ENCODE data around the gene KIFC1.
"Not testable (repeated sequence)": the region's sequence is repeated elsewhere in the genome, so short reads cannot be mapped to it uniquely, and the experiment has no call there.

Gene KIFC1

DNA sequence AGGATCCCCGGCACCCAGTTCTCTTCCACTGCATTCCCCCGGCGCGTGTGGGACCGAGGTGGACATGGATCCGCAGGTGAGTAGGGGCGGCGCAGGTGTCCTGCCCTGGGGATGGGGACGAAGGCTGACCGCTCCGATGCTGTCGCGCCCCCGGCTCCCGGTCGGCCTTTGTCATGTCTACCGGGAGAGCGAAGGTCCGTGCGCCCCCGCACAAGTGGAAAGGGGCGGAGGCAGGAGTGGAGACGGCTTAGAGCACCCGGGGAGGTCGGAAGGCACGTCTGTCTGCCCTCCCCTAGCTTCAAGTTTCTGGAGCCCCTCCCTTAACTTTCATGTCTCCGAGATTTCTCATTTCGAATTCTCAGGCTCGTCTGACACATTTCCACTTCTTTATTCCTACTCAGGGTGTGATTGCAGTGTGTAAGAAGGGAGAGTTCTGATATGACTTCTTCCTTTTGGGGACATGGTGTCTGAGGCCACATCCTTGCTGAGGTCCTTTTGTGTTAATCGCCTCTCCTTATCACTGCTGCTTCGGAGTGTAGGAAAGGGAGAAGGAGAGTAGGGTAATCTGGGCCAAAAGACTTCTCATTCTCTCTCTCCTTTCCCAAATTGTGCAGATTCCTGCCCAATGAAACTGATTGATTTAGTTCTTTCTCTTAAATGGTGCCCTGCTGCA is 435 bp downstream of the KIFC1 start:
- TF ChIP-seq, protein P1, sequence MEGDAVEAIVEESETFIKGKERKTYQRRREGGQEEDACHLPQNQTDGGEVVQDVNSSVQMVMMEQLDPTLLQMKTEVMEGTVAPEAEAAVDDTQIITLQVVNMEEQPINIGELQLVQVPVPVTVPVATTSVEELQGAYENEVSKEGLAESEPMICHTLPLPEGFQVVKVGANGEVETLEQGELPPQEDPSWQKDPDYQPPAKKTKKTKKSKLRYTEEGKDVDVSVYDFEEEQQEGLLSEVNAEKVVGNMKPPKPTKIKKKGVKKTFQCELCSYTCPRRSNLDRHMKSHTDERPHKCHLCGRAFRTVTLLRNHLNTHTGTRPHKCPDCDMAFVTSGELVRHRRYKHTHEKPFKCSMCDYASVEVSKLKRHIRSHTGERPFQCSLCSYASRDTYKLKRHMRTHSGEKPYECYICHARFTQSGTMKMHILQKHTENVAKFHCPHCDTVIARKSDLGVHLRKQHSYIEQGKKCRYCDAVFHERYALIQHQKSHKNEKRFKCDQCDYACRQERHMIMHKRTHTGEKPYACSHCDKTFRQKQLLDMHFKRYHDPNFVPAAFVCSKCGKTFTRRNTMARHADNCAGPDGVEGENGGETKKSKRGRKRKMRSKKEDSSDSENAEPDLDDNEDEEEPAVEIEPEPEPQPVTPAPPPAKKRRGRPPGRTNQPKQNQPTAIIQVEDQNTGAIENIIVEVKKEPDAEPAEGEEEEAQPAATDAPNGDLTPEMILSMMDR (conservative IDR thresholded peaks at IDR 0.05) = no peak
- no peak for TF ChIP-seq ZFX (IDR thresholded peaks at IDR 0.05)
- peak overlapping the region; percentile 98 for H3K27ac ChIP-seq

DNA sequence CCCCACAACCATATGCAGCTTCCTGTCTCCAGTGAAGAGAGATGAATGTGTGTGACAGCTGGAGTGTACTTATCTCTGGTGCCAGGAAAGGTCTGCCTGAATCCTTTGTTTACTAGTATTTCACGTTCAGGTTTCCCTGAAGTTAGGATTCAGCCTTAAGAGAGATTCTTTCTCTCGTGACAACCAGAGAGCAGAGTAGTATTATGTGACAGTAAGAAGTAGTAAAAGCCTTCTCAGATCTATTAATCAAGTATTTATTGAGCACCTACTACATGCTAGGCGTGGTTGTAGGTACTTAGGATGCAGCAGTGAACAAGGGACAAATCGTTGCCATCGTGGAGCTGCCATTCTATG is 949 bp downstream of the KIFC1 start:
- H3K27ac ChIP-seq = peak overlapping the region; percentile 98
- TF ChIP-seq, protein P1 (conservative IDR thresholded peaks at IDR 0.05) = no peak
- TF ChIP-seq ZFX (IDR thresholded peaks at IDR 0.05) = no peak

DNA sequence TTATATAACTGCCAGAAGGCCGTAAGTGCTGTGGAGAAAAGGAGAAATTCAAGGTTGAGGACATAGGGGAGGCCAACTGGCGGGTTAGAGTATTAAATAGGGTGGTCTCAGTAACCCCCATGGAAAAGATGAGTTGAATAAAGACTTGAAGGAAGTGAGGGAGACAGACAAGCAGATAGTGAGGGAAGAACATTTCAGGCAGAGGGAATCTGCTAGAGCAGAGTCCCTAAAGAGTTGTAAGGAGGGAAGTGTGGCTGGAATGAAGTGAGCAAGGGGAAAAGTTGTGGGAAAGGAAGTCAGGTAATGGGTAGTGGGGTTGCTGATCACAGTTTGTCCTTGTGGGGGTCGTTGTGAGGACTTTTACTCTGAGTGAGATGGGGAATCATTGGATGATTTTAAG is 1.4 kb downstream of the KIFC1 start:
- peak overlapping the region; percentile 98 for H3K27ac ChIP-seq
- TF ChIP-seq, protein P1 (conservative IDR thresholded peaks at IDR 0.05) = no peak
- no peak for TF ChIP-seq ZFX (IDR thresholded peaks at IDR 0.05)

DNA sequence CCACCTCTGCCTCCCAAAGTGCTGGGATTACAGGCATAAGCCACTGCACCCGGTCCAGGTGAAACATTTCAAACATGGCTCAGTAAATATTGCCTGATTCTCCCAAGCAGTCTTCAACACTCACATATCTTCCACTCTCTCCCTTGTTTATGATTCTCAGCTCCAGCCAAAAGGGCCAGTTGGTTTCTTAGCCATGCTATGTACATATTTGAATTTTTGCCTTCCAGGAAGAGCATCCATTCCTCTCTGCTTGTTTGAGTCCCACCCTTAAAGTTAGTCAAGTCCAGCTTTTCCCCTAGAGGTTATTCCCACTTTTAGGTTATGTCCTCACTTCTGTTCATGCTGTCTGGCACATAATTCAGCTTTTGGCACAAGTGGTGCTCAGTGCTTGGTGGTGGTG is 5.9 kb downstream of the KIFC1 start:
- TF ChIP-seq ZFX (IDR thresholded peaks at IDR 0.05) = no peak
- TF ChIP-seq, protein P1 (conservative IDR thresholded peaks at IDR 0.05) = no peak
- no peak overlapping the region for H3K27ac ChIP-seq

DNA sequence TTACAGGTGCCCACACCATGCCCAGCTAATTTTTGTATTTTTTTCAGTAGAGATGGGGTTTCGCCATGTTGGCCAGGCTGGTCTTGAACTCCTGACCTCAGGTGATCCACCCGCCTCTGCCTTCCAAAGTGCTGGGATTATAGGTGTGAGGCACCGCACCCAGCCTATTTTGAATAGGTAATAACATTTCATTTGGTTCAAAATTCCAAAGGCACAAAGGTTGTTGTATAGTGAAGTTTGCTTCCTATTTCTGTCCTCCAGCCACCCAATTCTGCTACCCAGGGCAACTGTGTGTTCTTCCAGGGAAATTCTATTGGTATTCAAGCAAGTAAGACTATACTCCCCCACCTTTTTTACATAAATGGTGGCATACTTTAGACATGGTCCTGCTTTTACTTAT is 7.0 kb downstream of the KIFC1 start:
- not testable (repeated sequence) for H3K27ac ChIP-seq

DNA sequence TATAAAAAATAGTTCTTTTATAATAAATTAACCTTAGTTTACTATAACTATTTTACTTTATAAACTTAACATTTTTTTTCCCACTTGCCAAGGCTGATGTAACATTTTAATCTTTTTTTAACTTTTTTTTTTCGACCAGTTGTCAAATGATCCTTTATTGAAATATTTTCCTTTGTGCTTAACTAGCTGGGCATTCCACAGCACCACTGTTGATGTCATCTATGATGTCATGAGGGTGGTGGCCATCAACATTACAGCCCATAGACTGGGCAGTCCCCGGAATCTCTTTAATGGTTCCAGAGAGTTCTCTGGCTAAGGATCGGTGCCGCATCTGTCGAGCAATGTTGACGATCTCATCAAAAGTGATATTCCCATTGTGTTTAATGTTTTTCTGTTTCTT is 8.3 kb downstream of the KIFC1 start:
- H3K27ac ChIP-seq = not testable (repeated sequence)

DNA sequence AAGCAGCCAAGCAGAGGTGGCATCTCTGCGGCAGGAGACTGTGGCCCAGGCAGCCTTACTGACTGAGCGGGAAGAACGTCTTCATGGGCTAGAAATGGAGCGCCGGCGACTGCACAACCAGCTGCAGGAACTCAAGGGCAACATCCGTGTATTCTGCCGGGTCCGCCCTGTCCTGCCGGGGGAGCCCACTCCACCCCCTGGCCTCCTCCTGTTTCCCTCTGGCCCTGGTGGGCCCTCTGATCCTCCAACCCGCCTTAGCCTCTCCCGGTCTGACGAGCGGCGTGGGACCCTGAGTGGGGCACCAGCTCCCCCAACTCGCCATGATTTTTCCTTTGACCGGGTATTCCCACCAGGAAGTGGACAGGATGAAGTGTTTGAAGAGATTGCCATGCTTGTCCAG is 13.3 kb downstream of the KIFC1 start:
- H3K27ac ChIP-seq = no peak overlapping the region
- TF ChIP-seq ZFX (IDR thresholded peaks at IDR 0.05) = no peak
- TF ChIP-seq, protein P1 (conservative IDR thresholded peaks at IDR 0.05) = no peak

DNA sequence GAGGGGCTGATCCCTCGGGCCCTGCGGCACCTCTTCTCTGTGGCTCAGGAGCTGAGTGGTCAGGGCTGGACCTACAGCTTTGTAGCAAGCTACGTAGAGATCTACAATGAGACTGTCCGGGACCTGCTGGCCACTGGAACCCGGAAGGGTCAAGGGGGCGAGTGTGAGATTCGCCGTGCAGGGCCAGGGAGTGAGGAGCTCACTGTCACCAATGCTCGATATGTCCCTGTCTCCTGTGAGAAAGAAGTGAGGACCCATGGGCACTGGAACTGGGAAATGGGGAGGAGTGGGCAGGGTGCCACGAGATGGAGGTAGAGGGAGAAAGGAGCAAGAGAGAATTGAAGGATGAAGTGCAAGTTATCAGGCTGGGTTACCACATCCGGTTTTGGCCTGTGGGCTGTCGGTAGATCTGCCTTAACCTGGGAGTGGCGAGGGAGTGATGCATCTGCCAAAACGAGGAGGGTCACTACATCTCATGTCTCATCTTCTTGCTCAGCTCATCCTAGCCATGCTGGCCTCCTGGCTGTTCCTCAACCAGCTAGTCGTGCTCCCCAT is 13.8 kb downstream of the KIFC1 start:
- TF ChIP-seq, protein P1 (conservative IDR thresholded peaks at IDR 0.05) = no peak
- no peak for TF ChIP-seq ZFX (IDR thresholded peaks at IDR 0.05)
- H3K27ac ChIP-seq = no peak overlapping the region
